ENCODE results near the gene FGFR3.

Gene FGFR3

DNA sequence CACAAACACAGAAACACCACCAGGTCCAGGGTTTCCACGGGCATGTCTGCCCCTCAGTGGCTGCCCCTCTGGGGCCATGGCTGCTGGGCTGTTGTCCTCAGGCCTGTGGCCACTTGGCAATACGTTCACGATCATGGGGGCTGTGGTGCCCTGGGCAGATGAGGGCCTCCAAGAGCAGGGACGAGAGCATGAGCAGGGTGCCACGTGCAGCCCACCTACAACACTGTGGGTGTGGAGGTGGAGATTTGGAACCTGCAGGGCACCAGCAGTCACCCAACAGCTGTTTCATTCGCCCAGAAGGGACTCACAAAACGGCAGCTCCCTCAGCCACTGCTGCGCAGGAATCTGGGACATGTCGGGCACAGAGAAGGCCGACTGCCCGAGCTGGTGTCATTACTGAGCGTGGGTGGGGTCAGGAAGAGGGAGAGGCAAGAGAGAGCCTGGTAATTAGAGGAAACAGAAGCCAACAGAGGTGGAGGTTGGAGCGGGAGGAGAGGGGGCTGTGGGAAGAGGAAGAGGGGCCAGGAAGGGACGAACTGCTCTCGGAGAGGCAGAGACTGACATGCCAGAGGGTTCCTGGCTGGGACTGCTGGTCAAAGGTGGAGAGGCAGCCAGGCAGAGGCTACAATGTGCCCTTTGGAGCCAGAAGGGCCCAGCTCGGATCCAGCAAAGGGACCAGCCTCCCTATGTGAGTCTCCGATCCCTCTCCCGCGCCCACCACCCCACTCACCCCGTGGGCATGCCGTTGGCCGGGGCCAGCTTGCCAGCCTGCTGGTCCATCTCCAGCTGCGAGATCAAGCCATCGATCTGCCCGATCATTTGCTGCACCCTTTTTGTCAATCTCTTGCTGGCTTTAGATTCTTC, 23.1 kb downstream of the FGFR3 start:
- H3K4me3 ChIP-seq (ENCODE audit: low read depth, low read length): no peak overlapping the region
- TF ChIP-seq CTCF (IDR thresholded peaks at IDR 0.05; ENCODE audit: low read depth, low read length): no peak
- TF ChIP-seq MYC (IDR thresholded peaks at IDR 0.05; ENCODE audit: low read depth, low read length): no peak
- TF ChIP-seq, protein P1, sequence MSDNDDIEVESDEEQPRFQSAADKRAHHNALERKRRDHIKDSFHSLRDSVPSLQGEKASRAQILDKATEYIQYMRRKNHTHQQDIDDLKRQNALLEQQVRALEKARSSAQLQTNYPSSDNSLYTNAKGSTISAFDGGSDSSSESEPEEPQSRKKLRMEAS (IDR thresholded peaks at IDR 0.05; ENCODE audit: low read depth, low read length): no peak
- TF ChIP-seq POLR2A (IDR thresholded peaks at IDR 0.05; ENCODE audit: extremely low read depth, insufficient read length): no peak
- no peak for DNase-seq (ENCODE audit: low read depth)

- TF ChIP-seq MYC (IDR thresholded peaks at IDR 0.05; ENCODE audit: low read depth, low read length) (no peak), POLR2A (IDR thresholded peaks at IDR 0.05; ENCODE audit: extremely low read depth, insufficient read length) (no peak), CTCF (IDR thresholded peaks at IDR 0.05; ENCODE audit: low read depth, low read length) (no peak)
- TF ChIP-seq, protein P1 (IDR thresholded peaks at IDR 0.05; ENCODE audit: low read depth, low read length): no peak
- H3K4me3 ChIP-seq (ENCODE audit: low read depth, low read length): no peak overlapping the region
- DNase-seq (ENCODE audit: low read depth): no peak
Observed at GRCh38 chr4:1819284-1819683, 26.2 kb downstream of the FGFR3 start.

DNA sequence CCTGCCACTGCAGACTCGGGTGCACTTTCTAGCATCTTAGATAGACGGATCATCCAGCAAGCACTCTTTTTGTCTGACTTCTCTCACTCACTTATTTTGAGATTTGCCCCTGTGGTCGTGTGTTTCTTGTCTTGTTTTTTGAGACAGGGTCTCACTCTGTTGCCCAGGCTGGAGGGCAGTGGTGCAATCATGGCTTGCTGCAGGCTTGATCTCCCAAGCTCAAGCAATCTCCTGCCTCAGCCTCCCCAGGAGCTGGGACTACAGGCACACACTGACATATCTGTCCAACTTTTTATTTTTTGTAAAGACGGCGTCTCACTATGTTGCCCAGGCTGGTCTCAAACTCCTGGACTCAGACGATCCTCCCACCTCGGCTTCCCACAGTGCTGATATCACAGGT, 26.7 kb downstream of the FGFR3 start:
- DNase-seq (ENCODE audit: low read depth): no peak
- H3K4me3 ChIP-seq (ENCODE audit: low read depth, low read length): no peak overlapping the region
- TF ChIP-seq, protein P1 (IDR thresholded peaks at IDR 0.05; ENCODE audit: low read depth, low read length): no peak
- no peak for TF ChIP-seq POLR2A (IDR thresholded peaks at IDR 0.05; ENCODE audit: extremely low read depth, insufficient read length)
- no peak for TF ChIP-seq MYC (IDR thresholded peaks at IDR 0.05; ENCODE audit: low read depth, low read length)
- no peak for TF ChIP-seq CTCF (IDR thresholded peaks at IDR 0.05; ENCODE audit: low read depth, low read length)

DNA sequence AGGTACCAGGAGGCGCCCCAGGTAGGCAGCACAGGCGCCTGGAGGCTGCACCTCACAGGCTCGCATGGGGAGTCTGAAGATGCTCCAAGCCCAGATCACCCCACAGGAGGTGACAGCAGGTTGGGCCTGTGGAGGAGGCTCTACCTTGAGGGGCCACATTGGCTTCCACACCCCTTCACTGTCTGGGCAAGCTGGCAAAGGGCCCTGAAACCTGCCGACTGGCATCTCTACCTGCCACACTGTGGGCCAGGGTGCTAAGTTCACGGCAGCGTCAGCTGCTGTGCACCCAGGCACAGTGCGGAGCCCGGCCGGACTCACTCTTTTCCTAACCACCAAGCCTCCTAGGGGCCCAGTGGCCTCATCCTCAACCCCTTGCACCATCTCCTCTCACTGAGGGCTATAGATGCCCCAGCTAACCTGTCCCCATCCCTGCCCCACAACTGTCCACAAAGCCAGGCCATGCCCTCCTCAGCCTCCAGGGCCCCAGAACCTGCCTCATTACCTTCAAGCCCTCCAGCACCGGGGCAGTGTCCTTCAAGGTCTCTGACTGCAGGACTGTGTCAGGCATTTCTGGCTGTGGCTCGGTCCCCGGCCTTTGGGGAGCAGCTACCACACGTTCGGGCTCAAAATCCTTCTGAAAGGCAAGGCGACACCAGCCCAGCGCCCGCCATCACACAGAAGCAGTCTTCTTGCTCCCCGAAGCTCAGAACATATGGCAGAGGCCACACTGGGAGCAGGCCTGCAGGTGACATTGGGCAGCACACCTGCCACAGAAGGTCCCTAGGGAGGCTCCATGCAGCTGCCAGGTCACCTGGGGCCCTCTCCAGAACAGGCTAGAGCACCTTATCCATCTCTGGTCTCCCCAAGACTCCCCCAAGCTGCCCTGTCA, 28.8 kb downstream of the FGFR3 start:
- TF ChIP-seq POLR2A (IDR thresholded peaks at IDR 0.05; ENCODE audit: extremely low read depth, insufficient read length) (no peak), CTCF (IDR thresholded peaks at IDR 0.05; ENCODE audit: low read depth, low read length) (no peak), MYC (IDR thresholded peaks at IDR 0.05; ENCODE audit: low read depth, low read length) (no peak)
- TF ChIP-seq, protein P1 (IDR thresholded peaks at IDR 0.05; ENCODE audit: low read depth, low read length): no peak
- H3K4me3 ChIP-seq (ENCODE audit: low read depth, low read length): no peak overlapping the region
- DNase-seq (ENCODE audit: low read depth): no peak

DNA sequence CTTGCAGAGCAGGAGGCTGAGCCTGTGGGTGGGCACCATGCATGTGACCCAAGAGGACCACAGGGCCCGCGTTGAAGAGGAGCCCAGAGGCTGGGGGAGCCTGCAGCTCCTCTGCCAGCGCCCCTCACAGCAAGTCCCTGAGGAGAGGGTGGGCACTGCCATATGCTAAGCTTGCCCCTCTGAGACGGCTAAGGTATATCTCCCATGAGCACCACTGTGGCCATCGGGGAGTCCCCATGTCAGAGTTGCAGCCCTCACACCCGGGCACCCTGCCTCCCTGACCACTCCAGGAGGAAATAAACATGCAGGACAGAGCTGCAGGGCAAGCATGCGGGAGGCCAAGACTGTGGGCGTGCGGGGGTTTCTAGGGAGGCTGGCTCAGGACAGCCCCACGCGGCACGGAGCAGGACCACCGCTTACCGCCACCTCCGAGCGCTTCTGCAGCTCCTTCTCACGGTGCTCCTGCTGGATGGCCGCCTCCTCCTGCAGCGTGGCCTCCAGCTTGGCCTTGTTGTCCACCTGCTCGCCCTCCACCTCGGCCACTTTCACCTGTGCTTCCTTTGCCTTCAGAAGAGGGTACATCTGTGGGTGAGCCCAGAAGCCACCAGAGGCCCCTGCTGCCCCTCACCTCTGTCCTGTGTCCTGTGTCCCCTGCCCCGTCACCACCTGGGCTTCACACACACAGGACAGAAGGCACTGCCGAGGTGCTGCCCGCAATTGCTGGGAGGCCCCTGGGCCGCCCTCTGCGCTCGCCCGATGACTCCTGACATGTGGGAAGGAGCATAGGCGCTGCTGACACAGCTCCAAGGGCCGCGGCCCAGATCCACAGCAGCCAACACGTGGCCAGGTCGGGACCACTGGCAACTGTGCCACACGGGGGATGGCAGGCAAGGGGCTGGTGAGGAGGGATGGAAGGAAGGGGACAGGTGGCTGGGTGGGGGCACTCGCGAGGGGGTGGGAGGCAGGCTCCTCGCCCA, 29.8 kb downstream of the FGFR3 start:
- DNase-seq (ENCODE audit: low read depth): no peak
- H3K4me3 ChIP-seq (ENCODE audit: low read depth, low read length): no peak overlapping the region
- TF ChIP-seq, protein P1 (IDR thresholded peaks at IDR 0.05; ENCODE audit: low read depth, low read length): no peak
- no peak for TF ChIP-seq POLR2A (IDR thresholded peaks at IDR 0.05; ENCODE audit: extremely low read depth, insufficient read length)
- no peak for TF ChIP-seq CTCF (IDR thresholded peaks at IDR 0.05; ENCODE audit: low read depth, low read length)
- TF ChIP-seq MYC (IDR thresholded peaks at IDR 0.05; ENCODE audit: low read depth, low read length): no peak

Measured in NB4 (cell line).